Measurements from ENCODE around the gene C20orf204. TPM values are rescaled to one million over a fixed set of nuclear protein-coding genes. Genes with fewer than 3 reads are reported as not detected.

C20orf204 gene
- polyA plus RNA-seq, 4 donors, result 0.91 to 2.4 (median 1.6) TPM

DNA sequence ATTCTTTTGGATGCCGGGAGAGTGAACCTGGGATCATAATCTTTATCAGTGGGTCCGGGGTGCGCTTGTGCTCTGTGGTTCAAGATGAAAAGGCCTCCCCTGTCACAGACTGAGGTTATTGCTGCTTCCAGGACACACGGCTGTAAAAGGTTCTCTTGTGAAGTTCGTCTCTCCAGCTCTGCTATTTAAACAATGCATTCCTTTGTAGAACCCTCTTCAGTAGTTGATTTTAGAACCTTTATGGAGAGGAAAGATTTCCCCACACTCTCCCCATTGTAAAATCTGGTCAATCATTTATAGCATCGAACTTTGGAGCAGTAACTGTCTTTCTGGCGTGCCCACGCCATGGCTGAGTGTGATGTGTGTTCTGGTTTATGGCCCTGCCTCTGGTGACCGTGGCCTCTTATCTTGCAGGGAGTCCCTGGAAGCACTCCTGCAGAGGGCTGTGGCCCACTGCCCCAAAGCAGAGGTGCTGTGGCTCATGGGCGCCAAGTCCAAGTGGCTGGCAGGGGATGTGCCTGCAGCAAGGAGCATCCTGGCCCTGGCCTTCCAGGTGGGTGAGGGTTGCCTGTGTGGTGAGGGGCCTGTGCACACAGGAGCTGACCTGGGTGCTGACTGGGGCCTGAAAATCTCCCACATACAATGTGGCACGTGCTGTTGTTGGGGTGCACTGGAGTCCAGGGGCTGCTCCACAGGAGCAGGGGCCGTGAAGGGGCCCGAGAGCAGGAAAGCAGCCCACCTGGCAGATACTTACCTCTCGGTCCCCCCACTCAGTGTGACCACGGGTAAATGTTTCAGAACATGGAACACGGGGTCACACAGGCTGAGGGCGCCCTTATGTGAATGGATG lies 11.6 kb upstream of the C20orf204 start:
- Histone ChIP-seq H3K36me3 (ENCODE audit: control insufficient read depth in 3 of 3, insufficient read depth in 2 of 3, low read depth in 1 of 3, low read length in 3 of 3) (peaks cover 16 to 96% (median 23%) of the 10 kb centered on the region in 3 donors), H3K4me1 (ENCODE audit: control insufficient read depth in 3 of 3, insufficient read depth in 2 of 3, low read depth in 1 of 3, low read length in 2 of 3) (peaks cover 0 to 25% (median 2%) of the 10 kb centered on the region in 3 donors), H3K27ac (ENCODE audit: low read depth in 1 of 3, low read length in 2 of 3) (no peak overlapping the region), H3K9me3 (ENCODE audit: control insufficient read depth in 2 of 2, insufficient read depth in 1 of 2, low read depth in 1 of 2, low read length in 1 of 2) (no peaks in the 10 kb centered on the region), H3K27me3 (ENCODE audit: control insufficient read depth in 3 of 3, insufficient read depth in 3 of 3, low read length in 3 of 3) (peaks cover 0 to 14% (median 0%) of the 10 kb centered on the region in 3 donors), H3K4me3 (ENCODE audit: low read depth in 1 of 3, low read length in 3 of 3) (no peak overlapping the region)
- 40 to 73% (median 59%) methylated on average over 17 of the region's 17 CpGs for WGBS, 3 donors
- FAIRE-seq (no peak), DNase-seq (peak; percentile 86 to 93)

DNA sequence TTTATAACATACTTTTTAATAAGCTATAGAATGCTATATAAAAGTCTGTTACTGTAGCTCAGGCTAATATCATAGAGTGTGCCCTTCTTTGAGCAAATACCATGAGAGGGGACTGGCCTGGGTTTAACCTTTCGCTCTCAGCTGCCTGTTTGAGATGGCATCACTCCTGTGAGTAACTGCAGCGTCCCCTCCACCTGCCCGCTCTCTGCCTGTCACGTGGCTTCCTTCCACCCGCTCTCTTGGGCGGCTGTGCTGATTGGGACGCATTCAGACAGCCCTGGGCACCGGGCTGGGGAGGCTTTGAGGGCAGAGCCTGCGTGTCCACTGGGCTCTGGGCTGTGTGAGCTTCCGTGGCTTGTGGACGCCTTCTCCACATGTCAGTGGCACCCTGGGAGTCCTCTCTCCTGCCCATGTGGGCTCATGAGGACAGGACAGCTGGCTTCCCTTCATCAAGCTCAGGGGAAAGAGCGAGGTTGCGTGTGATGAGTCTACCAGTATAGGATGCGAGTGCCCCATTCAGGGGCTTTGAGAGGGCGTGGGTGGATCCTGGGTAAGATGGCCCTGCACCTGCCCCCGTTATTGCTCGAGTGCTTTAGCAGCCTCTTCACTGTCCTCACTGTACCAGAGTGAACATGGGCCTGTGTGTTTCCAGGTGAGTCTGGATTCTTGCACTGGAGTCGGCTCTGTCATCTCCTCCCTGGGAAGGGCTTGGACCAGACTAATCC lies 10.7 kb upstream of the C20orf204 start:
- peaks cover 19 to 97% (median 21%) of the 10 kb centered on the region in 3 donors for H3K36me3 ChIP-seq (ENCODE audit: control insufficient read depth in 3 of 3, insufficient read depth in 2 of 3, low read depth in 1 of 3, low read length in 3 of 3)
- peaks cover 0 to 14% (median 0%) of the 10 kb centered on the region in 3 donors for H3K27me3 ChIP-seq (ENCODE audit: control insufficient read depth in 3 of 3, insufficient read depth in 3 of 3, low read length in 3 of 3)
- WGBS, 3 donors, result 90 to 96% (median 93%) methylated on average over 18 of the region's 18 CpGs
- no peak for FAIRE-seq
- DNase-seq, result no peak
- peaks cover 0 to 29% (median 2%) of the 10 kb centered on the region in 3 donors for H3K4me1 ChIP-seq (ENCODE audit: control insufficient read depth in 3 of 3, insufficient read depth in 2 of 3, low read depth in 1 of 3, low read length in 2 of 3)
- H3K9me3 ChIP-seq (ENCODE audit: control insufficient read depth in 2 of 2, insufficient read depth in 1 of 2, low read depth in 1 of 2, low read length in 1 of 2), result no peaks in the 10 kb centered on the region
- H3K4me3 ChIP-seq (ENCODE audit: low read depth in 1 of 3, low read length in 3 of 3), result no peak overlapping the region
- no peak overlapping the region for H3K27ac ChIP-seq (ENCODE audit: low read depth in 1 of 3, low read length in 2 of 3)

DNA sequence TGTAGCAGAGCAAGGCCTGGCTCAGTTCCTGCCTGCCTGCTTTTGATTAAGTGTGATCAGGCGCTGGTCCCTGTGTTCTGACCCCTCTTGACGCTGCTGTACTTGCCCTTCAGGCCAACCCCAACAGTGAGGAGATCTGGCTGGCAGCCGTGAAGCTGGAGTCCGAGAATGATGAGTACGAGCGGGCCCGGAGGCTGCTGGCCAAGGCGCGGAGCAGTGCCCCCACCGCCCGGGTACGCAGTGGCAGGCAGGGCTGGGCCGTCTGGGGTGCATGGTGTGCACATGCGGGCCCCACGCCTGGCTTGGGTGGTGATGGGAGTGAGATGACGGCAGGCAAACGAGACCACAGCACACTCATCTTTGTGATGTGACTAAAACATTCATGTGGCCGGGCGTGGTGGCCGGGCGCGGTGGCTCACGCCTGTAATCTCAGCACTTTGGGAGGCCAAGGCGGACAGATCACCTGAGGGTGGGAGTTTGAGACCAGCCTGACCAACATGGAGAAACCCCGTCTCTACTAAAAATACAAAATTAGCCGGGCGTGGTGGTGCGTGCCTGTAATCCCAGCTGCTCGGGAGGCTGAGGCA lies 10.1 kb upstream of the C20orf204 start:
- no peak overlapping the region for H3K27ac ChIP-seq (ENCODE audit: low read depth in 1 of 3, low read length in 2 of 3)
- H3K4me3 ChIP-seq (ENCODE audit: low read depth in 1 of 3, low read length in 3 of 3), result no peak overlapping the region
- peaks cover 0 to 14% (median 0%) of the 10 kb centered on the region in 3 donors for H3K27me3 ChIP-seq (ENCODE audit: control insufficient read depth in 3 of 3, insufficient read depth in 3 of 3, low read length in 3 of 3)
- no peaks in the 10 kb centered on the region for H3K9me3 ChIP-seq (ENCODE audit: control insufficient read depth in 2 of 2, insufficient read depth in 1 of 2, low read depth in 1 of 2, low read length in 1 of 2)
- WGBS, 3 donors, result 93 to 96% (median 95%) methylated on average over 23 to 29 of the region's 29 CpGs
- H3K4me1 ChIP-seq (ENCODE audit: control insufficient read depth in 3 of 3, insufficient read depth in 2 of 3, low read depth in 1 of 3, low read length in 2 of 3), result peaks cover 0 to 35% (median 2%) of the 10 kb centered on the region in 3 donors
- FAIRE-seq, result no peak
- peaks cover 19 to 96% (median 22%) of the 10 kb centered on the region in 3 donors for H3K36me3 ChIP-seq (ENCODE audit: control insufficient read depth in 3 of 3, insufficient read depth in 2 of 3, low read depth in 1 of 3, low read length in 3 of 3)
- DNase-seq, result no peak

DNA sequence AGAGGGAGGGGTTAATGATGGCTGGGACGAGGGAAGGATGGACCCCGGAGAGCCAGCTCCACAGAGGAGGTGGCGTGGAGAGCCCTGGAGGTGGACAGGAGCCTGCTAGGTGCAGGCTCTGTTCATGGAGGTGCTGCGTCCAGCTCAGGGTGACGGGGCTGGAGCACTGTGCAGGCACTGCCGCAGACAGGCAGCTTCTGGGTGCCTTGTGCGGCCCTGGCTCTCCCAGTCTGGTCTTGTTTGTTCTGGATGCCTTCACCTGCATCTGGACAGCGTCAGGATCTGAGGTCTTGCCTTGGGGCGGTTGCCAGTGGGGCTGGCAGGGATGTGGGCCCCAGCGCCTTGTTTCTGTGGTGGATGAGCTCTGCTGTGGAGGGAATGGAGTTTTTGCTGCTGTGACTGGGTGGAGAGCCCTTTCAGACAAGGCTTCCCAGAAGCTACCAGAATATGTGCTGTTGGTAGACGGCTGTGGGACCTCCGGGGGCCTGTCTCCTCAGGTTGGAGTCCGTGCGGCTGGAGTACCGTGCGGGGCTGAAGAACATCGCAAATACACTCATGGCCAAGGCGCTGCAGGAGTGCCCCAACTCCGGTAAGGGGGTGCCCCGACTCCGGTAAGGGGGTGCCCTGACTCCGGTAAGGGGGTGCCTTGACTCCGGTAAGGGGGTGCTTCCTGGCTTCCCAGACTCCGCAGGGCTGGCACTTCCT lies 7.8 kb upstream of the C20orf204 start:
- no peak overlapping the region for H3K27ac ChIP-seq (ENCODE audit: low read depth in 1 of 3, low read length in 2 of 3)
- 88 to 97% (median 93%) methylated on average over 24 of the region's 24 CpGs for WGBS, 3 donors

DNA sequence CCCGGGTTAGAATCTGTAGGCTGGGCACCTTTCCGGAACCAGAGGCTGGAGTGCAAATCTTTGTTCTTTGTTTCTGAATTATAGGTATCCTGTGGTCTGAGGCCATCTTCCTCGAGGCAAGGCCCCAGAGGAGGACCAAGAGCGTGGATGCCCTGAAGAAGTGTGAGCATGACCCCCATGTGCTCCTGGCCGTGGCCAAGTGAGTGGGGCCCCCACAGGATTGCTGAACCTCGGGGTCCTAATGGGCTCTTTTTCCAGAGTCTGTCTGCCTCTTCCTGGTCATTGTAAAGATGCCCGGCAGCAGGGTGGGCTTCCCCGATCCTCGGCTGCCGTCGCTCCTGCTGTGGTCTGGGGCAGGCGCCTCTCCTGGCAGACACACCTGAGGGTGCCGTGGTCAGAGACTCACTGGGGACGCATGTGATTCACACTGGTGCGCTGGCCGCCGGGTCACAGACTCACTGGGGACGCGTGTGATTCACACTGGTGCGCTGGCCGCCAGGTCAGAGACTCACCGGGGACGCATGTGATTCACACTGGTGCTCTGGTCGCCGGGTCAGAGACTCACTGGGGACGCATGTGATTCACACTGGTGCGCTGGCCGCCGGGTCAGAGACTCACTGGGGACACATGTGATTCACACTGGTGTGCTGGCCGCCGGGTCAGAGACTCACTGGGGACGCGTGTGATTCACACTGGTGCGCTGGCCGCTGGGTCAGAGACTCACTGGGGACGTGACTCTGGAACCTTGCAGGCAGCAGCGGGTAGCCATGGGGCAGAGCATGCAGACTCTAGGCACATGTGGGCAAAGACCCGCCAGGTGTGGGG lies 6.5 kb upstream of the C20orf204 start:
- no peak overlapping the region for H3K27ac ChIP-seq (ENCODE audit: low read depth in 1 of 3, low read length in 2 of 3)
- H3K4me3 ChIP-seq (ENCODE audit: low read depth in 1 of 3, low read length in 3 of 3), result no peak overlapping the region
- H3K4me1 ChIP-seq (ENCODE audit: control insufficient read depth in 3 of 3, insufficient read depth in 2 of 3, low read depth in 1 of 3, low read length in 2 of 3), result peaks cover 0 to 17% (median 2%) of the 10 kb centered on the region in 3 donors
- 93 to 95% (median 94%) methylated on average over 36 to 38 of the region's 38 CpGs for WGBS, 3 donors
- DNase-seq, result no peak
- FAIRE-seq, result no peak
- H3K27me3 ChIP-seq (ENCODE audit: control insufficient read depth in 3 of 3, insufficient read depth in 3 of 3, low read length in 3 of 3), result peaks cover 0 to 23% (median 5%) of the 10 kb centered on the region in 3 donors
- H3K9me3 ChIP-seq (ENCODE audit: control insufficient read depth in 2 of 2, insufficient read depth in 1 of 2, low read depth in 1 of 2, low read length in 1 of 2), result no peaks in the 10 kb centered on the region
- peaks cover 27 to 96% (median 34%) of the 10 kb centered on the region in 3 donors for H3K36me3 ChIP-seq (ENCODE audit: control insufficient read depth in 3 of 3, insufficient read depth in 2 of 3, low read depth in 1 of 3, low read length in 3 of 3)

More for the DNA sequence above, 7.8 kb upstream of the C20orf204 start:
- H3K4me3 ChIP-seq (ENCODE audit: low read depth in 1 of 3, low read length in 3 of 3), result no peak overlapping the region
- peaks cover 0 to 16% (median 5%) of the 10 kb centered on the region in 3 donors for H3K27me3 ChIP-seq (ENCODE audit: control insufficient read depth in 3 of 3, insufficient read depth in 3 of 3, low read length in 3 of 3)
- H3K36me3 ChIP-seq (ENCODE audit: control insufficient read depth in 3 of 3, insufficient read depth in 2 of 3, low read depth in 1 of 3, low read length in 3 of 3), result peaks cover 27 to 94% (median 27%) of the 10 kb centered on the region in 3 donors
- no peak for DNase-seq
- H3K9me3 ChIP-seq (ENCODE audit: control insufficient read depth in 2 of 2, insufficient read depth in 1 of 2, low read depth in 1 of 2, low read length in 1 of 2), result no peaks in the 10 kb centered on the region
- H3K4me1 ChIP-seq (ENCODE audit: control insufficient read depth in 3 of 3, insufficient read depth in 2 of 3, low read depth in 1 of 3, low read length in 2 of 3), result peaks cover 0 to 31% (median 2%) of the 10 kb centered on the region in 3 donors
- no peak for FAIRE-seq

DNA sequence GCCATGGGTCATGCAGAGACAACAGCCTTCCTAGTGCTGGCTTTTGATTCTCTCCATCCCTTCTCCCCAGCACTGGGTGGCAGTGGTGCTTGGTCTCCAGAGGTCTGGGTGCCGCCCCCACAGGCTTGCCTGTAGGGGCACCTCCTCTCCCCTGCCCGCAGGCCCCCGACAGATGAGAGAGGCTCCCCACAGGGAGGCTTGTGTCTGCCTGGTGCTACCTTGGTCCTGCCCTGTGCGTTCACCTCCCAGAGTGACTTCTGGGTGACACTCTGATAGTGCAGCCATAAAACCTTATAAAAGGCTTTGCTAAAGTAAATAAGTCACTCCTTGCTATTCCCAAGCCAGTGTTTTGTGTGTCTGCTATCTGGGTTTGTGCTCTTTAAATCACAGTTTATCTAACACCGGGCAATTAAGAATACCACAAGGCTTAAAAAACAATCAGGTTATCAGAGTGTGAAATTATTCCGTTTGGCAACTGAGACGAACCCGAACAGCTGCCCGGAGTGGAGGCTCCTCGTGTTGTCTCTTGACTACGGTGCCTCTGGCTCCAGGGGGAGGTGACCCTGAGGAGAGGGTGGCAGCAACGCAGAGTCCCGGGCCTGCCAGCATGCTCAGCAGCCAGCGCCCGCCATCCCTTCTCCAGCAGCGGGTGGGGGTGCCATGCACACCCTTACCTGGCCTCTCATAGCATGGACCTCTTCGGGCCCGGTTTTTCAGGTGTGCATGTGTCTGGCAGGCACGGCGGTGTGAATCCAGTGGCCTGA lies 5.4 kb upstream of the C20orf204 start:
- Histone ChIP-seq H3K36me3 (ENCODE audit: control insufficient read depth in 3 of 3, insufficient read depth in 2 of 3, low read depth in 1 of 3, low read length in 3 of 3) (peaks cover 28 to 96% (median 33%) of the 10 kb centered on the region in 3 donors), H3K27ac (ENCODE audit: low read depth in 1 of 3, low read length in 2 of 3) (no peak overlapping the region), H3K4me3 (ENCODE audit: low read depth in 1 of 3, low read length in 3 of 3) (no peak overlapping the region), H3K27me3 (ENCODE audit: control insufficient read depth in 3 of 3, insufficient read depth in 3 of 3, low read length in 3 of 3) (peaks cover 0 to 29% (median 5%) of the 10 kb centered on the region in 3 donors), H3K4me1 (ENCODE audit: control insufficient read depth in 3 of 3, insufficient read depth in 2 of 3, low read depth in 1 of 3, low read length in 2 of 3) (peaks cover 0 to 14% (median 0%) of the 10 kb centered on the region in 3 donors), H3K9me3 (ENCODE audit: control insufficient read depth in 2 of 2, insufficient read depth in 1 of 2, low read depth in 1 of 2, low read length in 1 of 2) (no peaks in the 10 kb centered on the region)
- WGBS, 3 donors, result 14 to 68% (median 40%) methylated on average over 20 of the region's 20 CpGs
- FAIRE-seq (no peak), DNase-seq (peak; percentile 84 to 92)

DNA sequence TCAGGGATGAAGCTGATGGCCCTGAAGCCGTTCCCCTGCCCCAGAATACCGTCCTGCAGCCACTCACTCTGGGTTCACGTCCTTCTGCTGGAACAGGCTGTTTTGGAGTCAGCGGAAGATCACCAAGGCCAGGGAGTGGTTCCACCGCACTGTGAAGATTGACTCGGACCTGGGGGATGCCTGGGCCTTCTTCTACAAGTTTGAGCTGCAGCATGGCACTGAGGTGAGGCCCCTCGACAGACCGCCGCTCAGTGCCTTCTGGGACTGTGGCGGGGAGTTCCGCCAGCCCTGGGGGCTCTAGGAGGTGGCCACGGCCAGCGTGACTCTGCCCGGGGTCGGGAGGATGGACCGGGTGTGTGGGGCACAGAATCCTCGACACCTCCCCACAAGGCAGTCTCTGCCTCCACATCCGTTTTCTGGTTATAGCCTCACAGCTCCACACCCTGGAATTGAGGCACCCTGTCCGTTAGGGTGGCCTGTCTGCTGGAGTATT lies 4.1 kb upstream of the C20orf204 start:
- Histone ChIP-seq H3K4me3 (ENCODE audit: low read depth in 1 of 3, low read length in 3 of 3) (no peak overlapping the region), H3K36me3 (ENCODE audit: control insufficient read depth in 3 of 3, insufficient read depth in 2 of 3, low read depth in 1 of 3, low read length in 3 of 3) (peaks cover 24 to 92% (median 32%) of the 10 kb centered on the region in 3 donors), H3K9me3 (ENCODE audit: control insufficient read depth in 2 of 2, insufficient read depth in 1 of 2, low read depth in 1 of 2, low read length in 1 of 2) (no peaks in the 10 kb centered on the region), H3K27me3 (ENCODE audit: control insufficient read depth in 3 of 3, insufficient read depth in 3 of 3, low read length in 3 of 3) (peaks cover 5 to 39% (median 10%) of the 10 kb centered on the region in 3 donors), H3K4me1 (ENCODE audit: control insufficient read depth in 3 of 3, insufficient read depth in 2 of 3, low read depth in 1 of 3, low read length in 2 of 3) (peaks cover 0 to 20% (median 0%) of the 10 kb centered on the region in 3 donors), H3K27ac (ENCODE audit: low read depth in 1 of 3, low read length in 2 of 3) (no peak overlapping the region)
- FAIRE-seq, result no peak
- WGBS, 3 donors, result 95 to 96% (median 95%) methylated on average over 19 of the region's 19 CpGs
- no peak for DNase-seq

Measured in small intestine (tissue), 7 donors.